Dermis microvascular lymphatic vessel endothelial cell (primary cell): ENCODE measurements around the gene REEP5. TPM values are rescaled to one million over a fixed set of nuclear protein-coding genes. Genes with fewer than 3 reads are reported as not detected.
"Not testable (repeated sequence)": the region's sequence is repeated elsewhere in the genome, so short reads cannot be mapped to it uniquely, and the experiment has no call there.

ENCODE experiments used
- DNase-seq, 2 donors: peaks; one replicate each; pipeline versions ENCODE4 v3.0.0 to v3.0.0-alpha.2; 2010; ENCODE audit warnings: low read depth in 2 of 2
- total RNA-seq: library from RNA; depleted of rRNA; stranded (reverse); fragments of >200 nt; gene quantifications from 2 replicates; pipeline ENCODE4 v1.2.1, GENCODE V29; 2014

Gene REEP5
- total RNA-seq, 1 donor from 2014 or later: 57.4 TPM

DNA sequence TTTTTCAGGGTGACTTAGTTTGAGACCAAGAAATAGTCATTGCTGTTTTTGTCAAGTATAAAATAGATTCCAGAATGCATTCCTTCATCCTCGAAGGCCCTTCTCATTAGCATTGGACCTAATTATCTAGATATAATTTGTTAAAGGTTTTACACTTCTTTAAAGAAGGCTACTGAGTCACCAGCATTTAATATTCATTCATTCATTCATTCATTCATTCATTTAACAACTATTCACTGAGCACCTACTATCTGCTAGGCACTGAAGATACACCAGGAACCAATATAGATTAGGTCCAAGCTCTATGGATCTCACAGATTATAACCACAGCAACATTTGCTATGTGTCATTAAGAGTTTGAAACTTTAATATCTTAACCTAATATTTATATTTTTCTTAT, 11.1 kb upstream of the REEP5 start:
- DNase-seq: no peak

DNA sequence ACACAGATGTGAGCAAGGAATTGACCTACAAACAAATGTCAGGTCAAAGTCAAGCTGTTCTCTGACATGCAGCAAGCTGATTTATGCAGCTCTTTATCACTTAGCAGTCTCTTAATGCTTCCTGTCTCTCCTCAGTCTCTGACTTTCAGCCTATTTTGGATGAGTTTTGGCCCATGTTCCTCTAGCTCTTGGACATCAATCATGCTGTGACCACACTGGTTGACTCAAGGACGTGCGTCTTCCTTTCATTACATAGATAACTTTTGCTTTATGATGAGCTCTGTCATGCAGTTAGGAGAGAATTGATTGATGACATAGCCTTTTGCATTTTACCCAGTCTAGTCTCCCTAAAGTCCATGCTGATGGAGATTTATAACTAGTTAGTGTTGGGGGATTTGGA, 9.4 kb upstream of the REEP5 start:
- no peak for DNase-seq

DNA sequence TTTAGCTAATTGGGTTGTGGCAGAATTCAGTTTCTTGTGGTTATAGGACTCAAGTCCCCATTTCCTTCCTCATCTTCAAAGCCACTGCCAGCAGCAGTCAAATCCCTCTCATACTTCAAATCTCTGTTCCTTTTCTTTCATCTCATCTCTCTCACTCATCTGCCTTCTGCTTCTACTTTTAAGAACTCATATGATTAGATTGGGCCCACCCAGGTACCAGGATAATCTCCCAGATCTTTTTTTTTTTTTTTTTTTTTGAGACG, 8.0 kb upstream of the REEP5 start:
- no peak for DNase-seq

GRCh38 chr5:112929336-112930081, 7.5 kb upstream of the REEP5 start:
- DNase-seq: no peak

GRCh38 chr5:112923988-112924387, 2.0 kb upstream of the REEP5 start:
- no peak for DNase-seq

DNA sequence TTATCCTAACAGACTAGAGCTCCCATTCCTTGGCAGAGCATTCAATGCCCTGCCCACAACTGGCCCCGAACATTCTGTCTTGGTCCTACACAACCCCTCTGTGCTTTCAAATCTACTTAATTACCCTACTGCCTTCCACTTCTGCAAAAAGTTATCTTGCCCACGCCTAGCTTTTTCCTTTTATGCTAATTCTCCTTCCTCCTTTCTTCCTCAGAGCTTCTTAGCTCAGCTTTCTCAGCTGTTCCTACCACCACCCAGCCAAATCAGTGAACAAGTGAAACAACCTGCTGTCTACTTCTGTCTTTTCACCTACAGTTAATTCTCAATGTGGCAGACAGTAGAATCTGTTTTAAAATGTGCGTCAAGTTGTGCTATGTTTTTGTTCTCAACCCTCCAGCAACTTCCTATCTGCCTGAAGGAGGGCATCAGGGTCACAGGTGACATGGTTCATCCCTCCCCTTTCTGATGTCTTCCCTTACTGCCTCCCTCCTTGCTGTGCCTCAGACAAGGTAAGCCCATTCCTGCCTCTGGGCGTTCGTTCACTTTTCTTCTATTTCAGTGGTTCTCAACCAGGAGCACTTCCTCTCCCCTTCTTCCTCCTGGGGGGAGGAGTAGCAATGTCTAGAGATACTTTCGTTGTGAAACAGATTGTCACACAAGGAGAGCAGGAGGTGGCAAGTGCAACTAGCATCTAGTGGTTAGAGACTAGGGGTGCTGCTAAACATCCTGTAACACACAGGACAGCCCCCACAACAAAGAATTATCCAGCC, 1.3 kb upstream of the REEP5 start:
- no peak for DNase-seq

GRCh38 chr5:112921026-112921832, 798 bp downstream of the REEP5 start:
- peak; percentile 34 to 76 for DNase-seq

DNA sequence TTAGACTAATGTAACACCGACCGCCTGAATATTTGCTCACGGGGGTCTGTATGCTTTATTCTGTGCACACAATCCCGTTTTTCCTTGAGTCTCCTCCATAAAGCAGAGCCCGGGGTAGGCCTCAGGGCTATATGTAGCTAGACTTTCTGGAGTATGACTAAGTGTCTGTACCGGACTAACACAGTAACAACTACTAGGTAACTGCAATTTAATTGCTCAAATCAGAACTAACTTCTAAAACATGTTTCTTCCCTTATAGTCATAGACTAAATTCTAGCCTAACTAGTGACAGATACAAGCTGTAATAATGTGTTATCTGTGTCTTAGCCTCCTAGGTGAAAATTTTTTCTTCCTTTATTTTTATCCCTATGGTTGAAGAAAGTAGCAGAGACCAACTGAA, 2.1 kb downstream of the REEP5 start:
- DNase-seq: no peak

- no peak for DNase-seq
These were observed 3.3 kb downstream of the REEP5 start for GRCh38 chr5:112918679-112919078.

GRCh38 chr5:112918136-112918535, 3.9 kb downstream of the REEP5 start:
- DNase-seq: no peak

- DNase-seq: no peak
These were observed 4.5 kb downstream of the REEP5 start for GRCh38 chr5:112917453-112917995.

DNA sequence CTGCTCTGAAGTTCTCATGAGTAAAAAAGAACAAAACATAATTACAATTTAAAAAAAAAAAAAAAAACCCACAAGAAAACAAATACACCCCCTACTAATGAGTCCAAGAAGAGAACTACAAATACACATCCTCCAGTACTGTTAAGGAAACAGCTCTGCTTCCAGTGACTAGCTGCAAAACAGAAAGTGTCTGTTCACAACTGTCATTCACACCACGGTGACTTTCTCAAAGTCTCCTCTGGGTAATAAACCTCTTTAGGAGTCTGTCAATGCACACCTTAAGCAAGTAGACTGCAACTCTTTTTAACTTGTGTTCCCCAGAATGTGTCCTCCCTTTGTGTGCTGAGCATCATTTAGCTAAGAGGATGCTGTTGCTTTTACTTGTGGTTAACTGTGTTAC, 6.2 kb downstream of the REEP5 start:
- no peak for DNase-seq

DNA sequence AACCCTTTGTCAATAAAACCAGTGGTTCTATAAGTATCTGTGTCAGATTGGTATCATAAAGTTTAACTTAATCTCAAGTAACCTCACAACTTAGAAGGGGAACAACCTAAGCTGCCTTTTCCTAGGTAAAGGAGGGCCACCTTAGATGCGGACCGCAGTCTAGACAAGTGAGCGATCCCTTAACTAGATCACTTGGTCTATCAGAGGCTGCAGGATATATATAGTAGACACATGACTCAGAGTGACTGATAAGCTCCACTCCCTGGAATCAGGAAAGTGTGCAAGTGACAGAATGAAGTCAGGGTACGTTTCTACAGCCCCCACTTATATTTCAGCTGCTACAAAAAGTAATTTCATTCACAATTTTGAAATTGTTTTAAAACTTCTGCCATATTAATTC, 7.4 kb downstream of the REEP5 start:
- peak in 1 of 2 donors; percentile 23 for DNase-seq

DNA sequence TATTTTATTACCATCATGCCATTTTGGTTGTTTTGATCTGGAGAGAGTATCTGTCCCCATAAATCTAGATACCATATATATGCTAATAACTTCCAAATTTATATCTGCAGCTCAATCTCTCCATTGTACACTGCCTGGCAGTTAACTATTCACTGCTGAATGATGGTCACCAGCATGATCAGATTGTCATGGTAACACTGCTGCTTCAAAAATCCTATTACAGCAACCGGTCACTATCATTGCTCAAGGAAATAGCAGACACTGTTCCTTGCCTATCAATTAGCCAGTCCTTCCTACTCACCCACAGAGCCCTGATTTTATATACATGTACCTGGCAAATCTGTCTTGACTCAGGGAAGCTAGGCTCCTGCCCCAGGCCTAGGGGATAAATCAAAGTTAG, 11.5 kb downstream of the REEP5 start:
- no peak for DNase-seq

DNA sequence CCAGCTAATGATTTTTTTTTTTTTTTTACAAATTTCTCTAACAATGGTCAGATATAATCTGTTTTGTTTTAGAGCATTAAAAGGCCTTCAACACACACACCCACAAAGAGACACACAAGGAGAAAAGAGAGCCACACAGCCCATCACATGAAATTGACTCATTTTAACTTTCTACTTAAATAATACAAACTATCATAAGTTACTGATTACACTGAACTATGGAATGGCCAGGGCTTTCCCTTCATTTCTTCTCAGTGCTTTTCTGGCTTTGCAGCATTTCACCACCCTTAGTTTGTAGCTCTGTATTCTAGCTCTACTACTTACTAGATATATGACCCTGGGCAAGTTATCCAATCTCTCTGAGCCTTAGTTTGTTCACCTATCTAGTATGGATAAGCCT, 13.2 kb downstream of the REEP5 start:
- no peak for DNase-seq

- DNase-seq: no peak
These were observed 14.8 kb downstream of the REEP5 start for GRCh38 chr5:112907166-112907631.

DNA sequence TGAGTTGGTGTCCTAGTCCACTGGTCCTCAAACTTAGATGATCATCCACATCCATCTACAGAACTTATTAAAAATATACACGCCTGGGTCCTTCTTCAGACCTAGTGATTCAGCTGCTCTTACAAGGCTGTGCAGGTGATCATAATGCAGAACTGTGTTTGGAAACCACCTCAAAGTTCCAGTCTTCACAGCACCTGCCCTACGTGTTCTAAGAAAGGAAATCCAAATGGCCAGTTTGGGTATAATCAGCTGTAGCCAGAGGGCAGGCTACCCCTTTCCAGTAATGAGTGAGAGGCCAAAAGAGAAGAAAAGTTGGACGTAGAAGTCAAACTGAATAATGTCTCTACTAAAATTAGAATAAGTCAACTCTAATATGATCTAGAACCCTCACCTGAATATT, 15.4 kb downstream of the REEP5 start:
- DNase-seq: no peak

DNA sequence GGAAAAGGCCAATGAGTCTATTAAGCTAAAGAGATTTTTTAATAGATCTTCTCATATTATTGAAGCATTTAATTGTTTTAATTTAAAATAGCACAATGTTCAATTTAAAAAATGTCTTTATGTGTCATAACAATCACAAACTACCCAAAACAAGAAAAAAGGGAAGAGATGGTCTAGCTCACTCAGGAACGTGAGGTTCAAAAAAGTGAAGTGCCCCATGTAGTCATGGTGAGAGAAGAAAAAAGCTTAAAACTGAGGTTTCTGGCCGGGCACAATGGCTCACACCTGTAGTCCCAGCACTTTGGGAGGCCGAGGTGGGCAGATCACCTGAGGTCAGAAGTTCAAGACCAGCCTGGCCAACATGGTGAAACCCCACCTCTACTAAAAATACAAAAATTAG, 17.0 kb downstream of the REEP5 start:
- DNase-seq: not testable (repeated sequence)

- no peak for DNase-seq
These were observed 19.5 kb downstream of the REEP5 start for GRCh38 chr5:112902561-112902960.

GRCh38 chr5:112895682-112896081, 26.3 kb downstream of the REEP5 start:
- DNase-seq: no peak

DNA sequence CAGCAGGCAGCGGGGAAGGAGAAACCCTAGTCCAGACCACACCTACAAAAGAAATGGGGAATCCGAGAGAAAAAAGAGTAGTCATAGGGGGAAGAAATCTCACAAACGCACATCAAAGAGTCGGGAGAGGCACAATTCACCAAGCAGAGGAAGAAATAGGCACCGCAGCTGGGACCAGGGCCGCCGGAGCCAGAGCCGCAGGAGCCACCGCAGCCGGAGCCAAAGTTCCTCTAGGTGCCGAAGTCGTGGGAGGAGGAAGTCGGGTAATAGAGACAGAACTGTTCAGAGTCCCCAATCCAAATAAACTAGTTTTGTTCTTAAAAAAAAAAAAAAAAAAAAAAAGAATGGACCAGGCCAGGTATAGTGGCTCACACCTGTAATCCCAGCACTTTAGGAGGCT, 29.3 kb downstream of the REEP5 start:
- no peak for DNase-seq

DNA sequence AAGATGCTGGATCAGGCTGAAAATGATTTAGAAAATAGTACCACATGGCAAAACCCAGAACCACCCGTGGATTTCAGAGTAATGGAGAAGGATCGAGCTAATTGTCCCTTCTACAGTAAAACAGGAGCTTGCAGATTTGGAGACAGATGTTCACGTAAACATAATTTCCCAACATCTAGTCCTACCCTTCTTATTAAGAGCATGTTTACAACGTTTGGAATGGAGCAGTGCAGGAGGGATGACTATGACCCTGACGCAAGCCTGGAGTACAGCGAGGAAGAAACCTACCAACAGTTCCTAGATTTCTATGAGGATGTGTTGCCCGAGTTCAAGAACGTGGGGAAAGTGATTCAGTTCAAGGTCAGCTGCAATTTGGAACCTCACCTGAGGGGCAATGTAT, 30.0 kb downstream of the REEP5 start:
- not testable (repeated sequence) for DNase-seq
